NCI-H1105 (cell line): ENCODE results near the gene SPRED3.
A peak's percentile ranks its signal among the peaks of the same experiment; 100 is the strongest.
"Not testable (repeated sequence)": the region's sequence is repeated elsewhere in the genome, so short reads cannot be mapped to it uniquely, and the experiment has no call there.

Source experiments
- DNase-seq: peaks from one replicate; lab custom pipeline; 2025; lab: John Stamatoyannopoulos, UW

SPRED3 gene

GRCh38 chr19:38388349-38389100, at the start of gene SPRED3:
Gene SPRED3 (plus strand): TSS chr19:38388697. CDS start chr19:38390303, 1,606 bp downstream.
- peak; percentile 56 for DNase-seq

- not testable (repeated sequence) for DNase-seq
Observed at GRCh38 chr19:38339011-38339410, 49.5 kb upstream of the SPRED3 start.

GRCh38 chr19:38340927-38341326, 47.6 kb upstream of the SPRED3 start:
- no peak for DNase-seq

- no peak for DNase-seq
Observed at GRCh38 chr19:38346837-38347236, 41.7 kb upstream of the SPRED3 start.

GRCh38 chr19:38350883-38351282, 37.6 kb upstream of the SPRED3 start:
- DNase-seq: no peak

GRCh38 chr19:38351865-38352395, 36.6 kb upstream of the SPRED3 start:
- DNase-seq: no peak

GRCh38 chr19:38352611-38353010, 35.9 kb upstream of the SPRED3 start:
- no peak for DNase-seq

GRCh38 chr19:38355728-38356725, 32.5 kb upstream of the SPRED3 start:
- DNase-seq: no peak

GRCh38 chr19:38358071-38358470, 30.4 kb upstream of the SPRED3 start:
- no peak for DNase-seq

GRCh38 chr19:38359242-38360021, 29.1 kb upstream of the SPRED3 start:
- no peak for DNase-seq

- DNase-seq: no peak
Observed at GRCh38 chr19:38360351-38360750, 28.1 kb upstream of the SPRED3 start.

- DNase-seq: no peak
Observed at GRCh38 chr19:38360839-38361631, 27.5 kb upstream of the SPRED3 start.

GRCh38 chr19:38361633-38362075, 26.8 kb upstream of the SPRED3 start:
- DNase-seq: peak; percentile 89

- DNase-seq: peak; percentile 80
Observed at GRCh38 chr19:38362076-38362945, 26.2 kb upstream of the SPRED3 start.

- DNase-seq: not testable (repeated sequence)
Observed at GRCh38 chr19:38362946-38363688, 25.4 kb upstream of the SPRED3 start.

GRCh38 chr19:38367041-38367440, 21.5 kb upstream of the SPRED3 start:
- DNase-seq: no peak

GRCh38 chr19:38369584-38369983, 18.9 kb upstream of the SPRED3 start:
- DNase-seq: no peak

- DNase-seq: no peak
Observed at GRCh38 chr19:38370299-38370698, 18.2 kb upstream of the SPRED3 start.

- no peak for DNase-seq
Observed at GRCh38 chr19:38371081-38371480, 17.4 kb upstream of the SPRED3 start.
